Ishikawa (cell line): ENCODE results near the gene DAB1.

ENCODE experiments used
- CEBPB ChIP-seq: IDR thresholded peaks from 2 replicates; pipeline ENCODE4 v1.6.1; 2012
- CREB1 ChIP-seq: IDR thresholded peaks from 2 replicates; pipeline ENCODE4 v1.6.1; 2012; ENCODE audit warnings: low read depth
- EGR1 ChIP-seq: IDR thresholded peaks from 2 replicates; pipeline ENCODE4 v1.6.1; 2012
- EP300 ChIP-seq: IDR thresholded peaks from 2 replicates; pipeline ENCODE4 v1.6.1; 2012; ENCODE audit warnings: borderline replicate concordance
- FOXM1 ChIP-seq: IDR thresholded peaks from 2 replicates; pipeline ENCODE4 v1.6.1; 2012; ENCODE audit warnings: low read depth, borderline replicate concordance
- MAX ChIP-seq: IDR thresholded peaks from 2 replicates; pipeline ENCODE4 v1.6.1; 2012
- NFIC ChIP-seq: IDR thresholded peaks from 2 replicates; pipeline ENCODE4 v1.6.1; 2012
- RAD21 ChIP-seq: IDR thresholded peaks from 2 replicates; pipeline ENCODE4 v1.6.1; 2012; ENCODE audit warnings: low read depth
- REST ChIP-seq: IDR thresholded peaks from 2 replicates; pipeline ENCODE4 v1.6.1; 2012; ENCODE audit warnings: low read depth, mild to moderate bottlenecking
- TAF1 ChIP-seq: IDR thresholded peaks from 2 replicates; pipeline ENCODE4 v1.6.1; 2012; ENCODE audit warnings: low read depth, mild to moderate bottlenecking
- TCF12 ChIP-seq: IDR thresholded peaks from 2 replicates; pipeline ENCODE4 v1.6.1; 2012; ENCODE audit warnings: low read depth
- TEAD4 ChIP-seq: IDR thresholded peaks from 2 replicates; pipeline ENCODE4 v1.6.1; 2012
- USF1 ChIP-seq: IDR thresholded peaks from 2 replicates; pipeline ENCODE4 v1.6.1; 2012
- YY1 ChIP-seq: IDR thresholded peaks from 2 replicates; pipeline ENCODE4 v1.6.1; 2012; ENCODE audit warnings: low read depth
- ZBTB7A ChIP-seq: IDR thresholded peaks from 2 replicates; pipeline ENCODE4 v1.6.1; 2012; ENCODE audit warnings: low read depth

The DAB1 gene

GRCh38 chr1:57158604-57158998, 265.3 kb downstream of the DAB1 start:
- TF ChIP-seq MAX (no peak), USF1 (no peak), EP300 (no peak), EGR1 (no peak), CREB1 (no peak), RAD21 (no peak), REST (no peak), TCF12 (no peak), ZBTB7A (no peak), NFIC (no peak), TAF1 (no peak), YY1 (no peak), TEAD4 (no peak), CEBPB (no peak), FOXM1 (no peak)

GRCh38 chr1:57157818-57158603, 265.8 kb downstream of the DAB1 start:
- TF ChIP-seq USF1 (no peak), TEAD4 (no peak), CEBPB (no peak), TCF12 (no peak), FOXM1 (no peak), YY1 (no peak), CREB1 (no peak)

GRCh38 chr1:57156907-57157306, 267.0 kb downstream of the DAB1 start:
- TF ChIP-seq REST (no peak), USF1 (no peak), TCF12 (no peak), RAD21 (no peak), TEAD4 (no peak), NFIC (no peak), ZBTB7A (no peak), MAX (no peak), CEBPB (no peak), CREB1 (no peak), TAF1 (no peak), EP300 (no peak), YY1 (no peak), EGR1 (no peak), FOXM1 (no peak)

- TF ChIP-seq TCF12 = no peak
- TF ChIP-seq TEAD4 = no peak
- no peak for TF ChIP-seq TAF1
- no peak for TF ChIP-seq REST
- no peak for TF ChIP-seq YY1
- no peak for TF ChIP-seq ZBTB7A
- no peak for TF ChIP-seq FOXM1
- TF ChIP-seq RAD21 = no peak
- no peak for TF ChIP-seq MAX
- no peak for TF ChIP-seq EP300
- no peak for TF ChIP-seq USF1
- no peak for TF ChIP-seq NFIC
- TF ChIP-seq CEBPB = no peak
Measured at GRCh38 chr1:57146100-57146499, 277.8 kb downstream of the DAB1 start.
